LHCN-M2 (cell line): ENCODE data around the gene HBEGF. TPM values are rescaled to one million over a fixed set of nuclear protein-coding genes. Genes with fewer than 3 reads are reported as not detected.

Experiments
- DNase-seq: peaks from one replicate; pipeline ENCODE4 v3.0.0-alpha.2; 2012; ENCODE audit warnings: low read depth
- total RNA-seq: library from RNA; depleted of rRNA; stranded (reverse); fragments of >200 nt; gene quantifications from 2 replicates; pipeline ENCODE4 v1.2.3, GENCODE V29; 2014; rRNA removed

The HBEGF gene
- total RNA-seq, 1 experiment from 2014 or later: 1.8 TPM

- DNase-seq: peak; percentile 94
Observed at GRCh38 chr5:140302786-140303639, 43.4 kb downstream of the HBEGF start, which contains the start of gene PFDN1. Gene PFDN1, minus strand, starts transcription at chr5:140303101. Its CDS starts 28 bp downstream, at chr5:140303073.

- no peak for DNase-seq
Observed at GRCh38 chr5:140301136-140301535, 45.3 kb downstream of the HBEGF start.

GRCh38 chr5:140299056-140299455 lies 47.3 kb downstream of the HBEGF start:
- DNase-seq: no peak

GRCh38 chr5:140298183-140298601 lies 48.2 kb downstream of the HBEGF start:
- DNase-seq: peak; percentile 22

GRCh38 chr5:140297283-140297682 lies 49.1 kb downstream of the HBEGF start:
- DNase-seq: no peak

GRCh38 chr5:140296289-140296688 lies 50.1 kb downstream of the HBEGF start:
- DNase-seq: no peak

- DNase-seq: peak; percentile 94
Observed at GRCh38 chr5:140295414-140295813, 51.0 kb downstream of the HBEGF start.

- no peak for DNase-seq
Observed at GRCh38 chr5:140294753-140295152, 51.6 kb downstream of the HBEGF start.

GRCh38 chr5:140293849-140294100 lies 52.6 kb downstream of the HBEGF start:
- no peak for DNase-seq

- DNase-seq: no peak
Observed at GRCh38 chr5:140293091-140293848, 53.1 kb downstream of the HBEGF start.

- DNase-seq: no peak
Observed at GRCh38 chr5:140292212-140293036, 54.0 kb downstream of the HBEGF start.

GRCh38 chr5:140287801-140288521 lies 58.4 kb downstream of the HBEGF start:
- DNase-seq: no peak

GRCh38 chr5:140286424-140286823 lies 60.0 kb downstream of the HBEGF start:
- DNase-seq: no peak

GRCh38 chr5:140284013-140284412 lies 62.4 kb downstream of the HBEGF start:
- DNase-seq: no peak

Other genes starting within 250 kb of the HBEGF start
- gene PURA, start 232.5 kb downstream of the HBEGF start, total RNA-seq: 8.0 and 9.2 TPM in 2 replicates
- gene IGIP, start 220.7 kb downstream of the HBEGF start, total RNA-seq: 3.1 and 3.4 TPM in 2 replicates
- 1.0 and 2.6 TPM in 2 replicates for gene CYSTM1, start 171.4 kb downstream of the HBEGF start, total RNA-seq
- gene PFDN1, start 43.5 kb downstream of the HBEGF start, total RNA-seq: 82.8 and 85.9 TPM in 2 replicates
- not detected in 2 replicates for gene SLC4A9, start 13.6 kb upstream of the HBEGF start, total RNA-seq
- gene ANKHD1, start 55.2 kb upstream of the HBEGF start, total RNA-seq: 35.7 and 37.2 TPM in 2 replicates
- 1.6 TPM in 1 of 2 replicates, not detected in the other for gene EIF4EBP3, start 201.1 kb upstream of the HBEGF start, total RNA-seq
- 44.2 and 47.4 TPM in 2 replicates for gene SRA1, start 210.9 kb upstream of the HBEGF start, total RNA-seq
- gene APBB3, start 218.0 kb upstream of the HBEGF start, total RNA-seq: 17.2 and 19.4 TPM in 2 replicates
- gene SLC35A4, start 218.2 kb upstream of the HBEGF start, total RNA-seq: 51.0 and 56.2 TPM in 2 replicates